ENCODE measurements around the gene CMTM5. TPM values are rescaled to one million over a fixed set of nuclear protein-coding genes. Genes with fewer than 3 reads are reported as not detected.
"Not testable (repeated sequence)": the region's sequence is repeated elsewhere in the genome, so short reads cannot be mapped to it uniquely, and the experiment has no call there.

The CMTM5 gene
- total and polyA plus RNA-seq, 3 experiments from 2014 or later = not detected

GRCh38 chr14:23389871-23390270 lies 13.0 kb downstream of the CMTM5 start:
- H3K4me3 Mint-ChIP-seq; H3K27ac Mint-ChIP-seq; H3K4me3 ChIP-seq (ENCODE audit: low read length); H3K4me1 Mint-ChIP-seq; H3K27ac ChIP-seq (ENCODE audit: low read depth, low read length); H3K27me3 ChIP-seq (ENCODE audit: insufficient read depth, low read length, poor library complexity, severe bottlenecking); H3K9me3 Mint-ChIP-seq; H3K36me3 ChIP-seq (ENCODE audit: insufficient read depth, low read length); H3K36me3 Mint-ChIP-seq; H3K4me1 ChIP-seq (ENCODE audit: insufficient read depth, low read length); DNase-seq; H3K9me3 ChIP-seq (ENCODE audit: low read length); POLR2A ChIA-PET: not testable (repeated sequence)
- H3K27me3 Mint-ChIP-seq = peaks cover 9 to 35% of the 10 kb centered on the region in 2 donors
- CTCF ChIA-PET = interaction anchor here (1.8 kb wide), 1 partner anchor 10 kb away, joined by 11 read pairs; no protein-coding TSS in a partner anchor

- no peak for DNase-seq
- peak overlapping the region in 2 of 8 donors; percentile 1 to 29 for H3K27ac Mint-ChIP-seq
- CTCF ChIA-PET = interaction anchor here (1.3 kb wide), 1 partner anchor 12 kb away, joined by 6 read pairs; no protein-coding TSS in a partner anchor
- Histone ChIP-seq H3K9me3 (ENCODE audit: low read length) (no peaks in the 10 kb centered on the region), H3K27ac (ENCODE audit: low read depth, low read length) (no peak overlapping the region), H3K4me1 (ENCODE audit: insufficient read depth, low read length) (no peaks in the 10 kb centered on the region), H3K27me3 (ENCODE audit: insufficient read depth, low read length, poor library complexity, severe bottlenecking) (no peaks in the 10 kb centered on the region), H3K36me3 (ENCODE audit: insufficient read depth, low read length) (no peaks in the 10 kb centered on the region), H3K4me3 (ENCODE audit: low read length) (no peak overlapping the region)
- no peaks in the 10 kb centered on the region for H3K36me3 Mint-ChIP-seq
- H3K27me3 Mint-ChIP-seq = peaks cover 9 to 42% of the 10 kb centered on the region in 2 donors
- H3K9me3 Mint-ChIP-seq = no peaks in the 10 kb centered on the region
- POLR2A ChIA-PET = no interaction called here
- no peaks in the 10 kb centered on the region for H3K4me1 Mint-ChIP-seq
- H3K4me3 Mint-ChIP-seq = no peak overlapping the region
Measured at GRCh38 chr14:23392613-23393012, 15.8 kb downstream of the CMTM5 start.

GRCh38 chr14:23396126-23396525 lies 19.3 kb downstream of the CMTM5 start:
- Histone ChIP-seq H3K4me3 (ENCODE audit: low read length) (no peak overlapping the region), H3K36me3 (ENCODE audit: insufficient read depth, low read length) (no peaks in the 10 kb centered on the region), H3K27ac (ENCODE audit: low read depth, low read length) (no peak overlapping the region), H3K9me3 (ENCODE audit: low read length) (no peaks in the 10 kb centered on the region), H3K4me1 (ENCODE audit: insufficient read depth, low read length) (no peaks in the 10 kb centered on the region), H3K27me3 (ENCODE audit: insufficient read depth, low read length, poor library complexity, severe bottlenecking) (no peaks in the 10 kb centered on the region)
- ChIA-PET CTCF (no interaction called here), POLR2A (no interaction called here)
- H3K27me3 Mint-ChIP-seq = peaks cover 9 to 24% of the 10 kb centered on the region in 2 donors
- H3K4me3 Mint-ChIP-seq = no peak overlapping the region
- H3K36me3 Mint-ChIP-seq = no peaks in the 10 kb centered on the region
- no peaks in the 10 kb centered on the region for H3K4me1 Mint-ChIP-seq
- no peak overlapping the region for H3K27ac Mint-ChIP-seq
- H3K9me3 Mint-ChIP-seq = no peaks in the 10 kb centered on the region
- no peak for DNase-seq

- Histone ChIP-seq H3K4me1 (ENCODE audit: insufficient read depth, low read length) (no peaks in the 10 kb centered on the region), H3K9me3 (ENCODE audit: low read length) (no peaks in the 10 kb centered on the region), H3K27ac (ENCODE audit: low read depth, low read length) (no peak overlapping the region), H3K4me3 (ENCODE audit: low read length) (no peak overlapping the region), H3K36me3 (ENCODE audit: insufficient read depth, low read length) (no peaks in the 10 kb centered on the region), H3K27me3 (ENCODE audit: insufficient read depth, low read length, poor library complexity, severe bottlenecking) (no peaks in the 10 kb centered on the region)
- Mint-ChIP-seq H3K27ac (no peak overlapping the region), H3K36me3 (no peaks in the 10 kb centered on the region), H3K27me3 (peaks cover 6 to 27% of the 10 kb centered on the region in 2 donors), H3K4me3 (no peak overlapping the region), H3K4me1 (no peaks in the 10 kb centered on the region), H3K9me3 (no peaks in the 10 kb centered on the region)
- DNase-seq = no peak
- CTCF ChIA-PET = no interaction called here
- POLR2A ChIA-PET = no interaction called here
Measured at GRCh38 chr14:23396781-23397407, 20.0 kb downstream of the CMTM5 start.

- Mint-ChIP-seq H3K27ac (no peak overlapping the region), H3K27me3 (peaks cover 5 to 26% of the 10 kb centered on the region in 2 donors), H3K4me1 (no peaks in the 10 kb centered on the region), H3K9me3 (no peaks in the 10 kb centered on the region), H3K36me3 (no peaks in the 10 kb centered on the region), H3K4me3 (no peak overlapping the region)
- no peaks in the 10 kb centered on the region for H3K4me1 ChIP-seq (ENCODE audit: insufficient read depth, low read length)
- no peaks in the 10 kb centered on the region for H3K9me3 ChIP-seq (ENCODE audit: low read length)
- no peak for DNase-seq
- H3K27me3 ChIP-seq (ENCODE audit: insufficient read depth, low read length, poor library complexity, severe bottlenecking) = no peaks in the 10 kb centered on the region
- no peak overlapping the region for H3K27ac ChIP-seq (ENCODE audit: low read depth, low read length)
- POLR2A ChIA-PET = no interaction called here
- no peaks in the 10 kb centered on the region for H3K36me3 ChIP-seq (ENCODE audit: insufficient read depth, low read length)
- no peak overlapping the region for H3K4me3 ChIP-seq (ENCODE audit: low read length)
- CTCF ChIA-PET = no interaction called here
Measured at GRCh38 chr14:23398348-23398747, 21.5 kb downstream of the CMTM5 start.

- Mint-ChIP-seq H3K4me3 (no peak overlapping the region), H3K27ac (peak overlapping the region in 1 of 8 donors; percentile 22), H3K36me3 (no peaks in the 10 kb centered on the region), H3K4me1 (no peaks in the 10 kb centered on the region), H3K9me3 (no peaks in the 10 kb centered on the region), H3K27me3 (peaks cover 3 to 25% of the 10 kb centered on the region in 2 donors)
- no peak for DNase-seq
- Histone ChIP-seq H3K27ac (ENCODE audit: low read depth, low read length) (no peak overlapping the region), H3K27me3 (ENCODE audit: insufficient read depth, low read length, poor library complexity, severe bottlenecking) (no peaks in the 10 kb centered on the region), H3K4me1 (ENCODE audit: insufficient read depth, low read length) (no peaks in the 10 kb centered on the region), H3K36me3 (ENCODE audit: insufficient read depth, low read length) (no peaks in the 10 kb centered on the region), H3K4me3 (ENCODE audit: low read length) (no peak overlapping the region), H3K9me3 (ENCODE audit: low read length) (no peaks in the 10 kb centered on the region)
- ChIA-PET POLR2A (no interaction called here), CTCF (no interaction called here)
Measured at GRCh38 chr14:23399136-23399535, 22.3 kb downstream of the CMTM5 start.

GRCh38 chr14:23399591-23399990 lies 22.7 kb downstream of the CMTM5 start:
- POLR2A ChIA-PET = no interaction called here
- Mint-ChIP-seq H3K36me3 (no peaks in the 10 kb centered on the region), H3K27ac (peak overlapping the region in 1 of 8 donors; percentile 22), H3K27me3 (peaks cover 3 to 25% of the 10 kb centered on the region in 2 donors), H3K9me3 (no peaks in the 10 kb centered on the region), H3K4me3 (no peak overlapping the region), H3K4me1 (no peaks in the 10 kb centered on the region)
- no peaks in the 10 kb centered on the region for H3K4me1 ChIP-seq (ENCODE audit: insufficient read depth, low read length)
- CTCF ChIA-PET = no interaction called here
- no peaks in the 10 kb centered on the region for H3K9me3 ChIP-seq (ENCODE audit: low read length)
- H3K27me3 ChIP-seq (ENCODE audit: insufficient read depth, low read length, poor library complexity, severe bottlenecking) = no peaks in the 10 kb centered on the region
- H3K36me3 ChIP-seq (ENCODE audit: insufficient read depth, low read length) = no peaks in the 10 kb centered on the region
- no peak overlapping the region for H3K4me3 ChIP-seq (ENCODE audit: low read length)
- no peak overlapping the region for H3K27ac ChIP-seq (ENCODE audit: low read depth, low read length)
- DNase-seq = no peak

- peaks cover 3 to 26% of the 10 kb centered on the region in 2 donors for H3K27me3 Mint-ChIP-seq
- DNase-seq; H3K4me1 Mint-ChIP-seq; H3K4me1 ChIP-seq (ENCODE audit: insufficient read depth, low read length); H3K27ac Mint-ChIP-seq; H3K4me3 Mint-ChIP-seq; H3K36me3 ChIP-seq (ENCODE audit: insufficient read depth, low read length); H3K4me3 ChIP-seq (ENCODE audit: low read length); H3K9me3 ChIP-seq (ENCODE audit: low read length); POLR2A ChIA-PET; H3K9me3 Mint-ChIP-seq; H3K27ac ChIP-seq (ENCODE audit: low read depth, low read length); H3K27me3 ChIP-seq (ENCODE audit: insufficient read depth, low read length, poor library complexity, severe bottlenecking); H3K36me3 Mint-ChIP-seq: not testable (repeated sequence)
- CTCF ChIA-PET = interaction anchor here (1.1 kb wide), 1 partner anchor 20 kb away, joined by 3 read pairs; no protein-coding TSS in a partner anchor
Measured at GRCh38 chr14:23400496-23401149, 23.8 kb downstream of the CMTM5 start.

All from CD8-positive, alpha-beta memory T cell (primary cell).